SK-MEL-5 (cell line): ENCODE data around the gene PACRG. TPM values are rescaled to one million over a fixed set of nuclear protein-coding genes. Genes with fewer than 3 reads are reported as not detected.

Source experiments
- DNase-seq: peaks from one replicate; pipeline ENCODE4 v3.0.0-alpha.2; 2016; ENCODE audit warnings: low read depth, low spot score
- in situ Hi-C: cut with HindIII; loops from 2 replicates; pipeline ENCODE4 v1.10.0; 2016; ENCODE audit warnings: low sequenced_read_pairs, high pct_unique_total_duplicates, low pct_unique_long_range_greater_than_20kb
- total RNA-seq: library from RNA; depleted of rRNA; stranded (reverse); fragments of >200 nt; shearing (Covaris generic); gene quantifications from 2 replicates; pipeline ENCODE4 v1.2.3, GENCODE V29; 2014

Gene PACRG
- total RNA-seq, 1 experiment from 2014 or later, result not detected

DNA sequence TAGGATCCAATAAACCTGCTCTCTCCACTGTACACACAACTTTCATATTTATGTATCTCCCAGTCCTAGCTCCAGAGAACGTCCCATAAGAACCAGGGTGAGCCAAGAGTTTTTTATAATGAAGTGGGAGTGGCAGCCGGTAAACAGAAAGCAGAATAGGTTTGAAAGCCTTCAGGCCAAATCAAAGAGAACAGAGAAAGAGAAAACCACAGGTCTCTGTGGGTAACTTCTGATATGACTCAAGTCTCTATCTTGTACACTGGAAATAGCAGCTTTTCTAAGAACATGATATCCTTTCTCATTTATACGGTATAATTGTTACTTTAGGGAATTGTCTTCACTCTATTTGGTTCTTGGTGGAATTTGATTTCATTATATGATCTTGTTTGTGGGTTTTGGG lies 273.6 kb downstream of the PACRG start:
- no peak for DNase-seq
- in situ Hi-C loops, result no loop called here

DNA sequence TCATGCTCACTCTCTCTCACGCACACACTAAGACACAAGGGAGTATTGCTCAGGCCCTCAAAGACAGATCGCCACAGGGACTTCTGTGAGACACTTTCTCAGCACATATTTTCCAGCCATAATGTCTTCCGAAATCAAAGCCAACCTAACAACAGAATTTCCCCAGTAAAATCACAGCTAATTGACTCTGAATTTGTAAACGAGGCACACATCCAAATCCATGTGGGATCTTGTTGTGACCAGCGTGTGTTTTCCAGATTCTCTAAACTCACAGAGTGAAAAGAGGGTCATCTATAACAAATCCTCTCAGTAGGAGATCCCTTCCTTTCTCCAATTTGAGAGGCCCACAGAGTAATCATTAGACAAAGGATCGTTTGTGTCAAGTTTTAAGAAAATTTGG lies 280.4 kb downstream of the PACRG start:
- in situ Hi-C loops, result no loop called here
- DNase-seq, result no peak

DNA sequence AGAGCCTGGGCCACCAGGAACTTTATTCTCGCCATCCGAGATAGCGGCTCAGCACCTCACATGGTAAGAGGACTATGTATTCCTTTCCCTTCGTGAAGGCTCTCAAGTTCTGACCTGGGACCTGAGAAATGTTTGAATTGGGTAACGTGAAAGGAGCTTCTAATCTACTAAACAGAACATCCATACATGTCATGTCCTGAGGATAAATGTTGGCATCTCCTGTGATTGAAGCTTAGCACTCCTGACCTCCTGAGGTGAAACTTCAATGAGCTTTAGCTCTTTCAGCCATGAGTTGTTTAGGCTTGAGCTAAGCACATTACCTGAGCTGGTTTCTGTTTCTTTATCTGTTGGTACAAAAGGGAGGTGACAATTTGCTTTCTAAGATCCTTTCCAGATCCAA lies 280.9 kb downstream of the PACRG start:
- no peak for DNase-seq
- in situ Hi-C loops, result no loop called here

DNA sequence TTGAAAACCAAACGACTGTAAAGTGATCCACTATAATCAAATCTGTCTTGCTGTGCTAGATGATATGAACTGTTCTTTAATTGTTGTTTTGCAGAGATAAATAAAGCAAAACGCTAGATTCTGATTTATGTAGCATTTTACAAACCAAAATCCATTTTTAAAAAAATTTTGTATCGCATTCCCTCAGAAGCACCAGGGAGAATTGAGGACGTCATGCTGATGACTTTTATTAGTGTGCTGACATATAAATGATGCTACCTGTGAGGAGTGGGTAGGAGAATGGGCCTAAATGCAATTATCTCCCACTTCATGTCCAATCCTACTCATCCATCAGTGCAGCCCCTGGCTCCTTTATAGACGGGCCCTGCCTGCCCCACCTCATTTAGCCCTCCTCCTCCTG lies 282.4 kb downstream of the PACRG start:
- in situ Hi-C loops, result no loop called here
- DNase-seq, result no peak

DNA sequence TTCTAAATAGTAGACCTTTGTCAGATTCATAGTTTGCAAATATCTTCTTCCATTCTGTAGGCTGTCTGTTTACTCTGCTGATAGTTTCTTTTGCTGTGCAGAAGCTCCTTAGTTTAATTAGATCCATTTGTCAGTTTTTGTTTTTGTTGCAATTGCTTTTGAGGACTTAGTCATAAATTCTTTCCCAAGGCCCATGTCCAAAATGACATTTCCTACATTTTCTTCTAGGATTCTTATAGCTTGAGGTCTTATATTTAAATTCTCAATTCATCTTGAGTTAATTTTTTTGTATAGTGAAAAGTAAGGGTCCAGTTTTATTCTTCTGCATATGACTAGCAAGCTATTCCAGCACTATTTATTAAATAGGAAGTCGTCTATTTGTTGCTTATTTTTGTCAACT lies 287.0 kb downstream of the PACRG start:
- in situ Hi-C loops, result no loop called here
- no peak for DNase-seq

DNA sequence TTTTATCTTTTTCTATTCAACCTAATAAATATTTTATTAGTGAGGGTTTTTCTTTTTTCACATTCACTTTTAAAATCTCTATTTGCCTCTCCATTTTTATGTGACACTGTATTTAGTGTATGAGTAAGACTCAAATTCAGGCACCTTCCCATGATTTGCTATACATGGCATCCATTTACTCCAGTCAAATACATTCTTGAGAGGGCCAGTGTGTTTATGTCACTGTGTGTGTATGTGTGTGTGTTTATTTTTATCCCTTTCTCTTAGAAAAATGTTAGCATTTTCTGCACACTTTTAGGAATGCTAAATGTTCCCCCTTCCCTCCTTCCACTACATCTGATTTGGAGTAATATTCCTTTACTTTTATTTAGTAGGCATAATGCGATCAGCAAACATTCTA lies 290.0 kb downstream of the PACRG start:
- in situ Hi-C loops, result no loop called here

DNA sequence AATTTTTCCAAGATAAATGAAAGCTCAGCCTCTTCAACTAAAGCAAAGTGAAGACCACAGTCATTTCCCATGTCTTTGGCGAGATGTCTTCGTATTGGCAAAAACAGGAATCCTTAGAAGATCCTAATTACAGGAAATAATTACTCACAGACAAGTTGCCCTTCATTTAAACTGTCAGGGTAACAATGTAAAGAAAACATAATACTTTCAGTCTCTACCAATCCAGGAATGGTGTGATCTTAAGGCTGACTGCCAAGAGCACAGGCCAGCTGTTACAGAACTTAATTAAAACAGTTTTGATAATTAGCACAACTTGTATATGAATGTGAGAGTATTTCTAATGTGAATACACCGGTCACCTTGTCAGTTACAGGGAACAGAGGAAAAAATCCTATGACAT lies 292.2 kb downstream of the PACRG start:
- in situ Hi-C loops, result no loop called here

More for the DNA sequence above, 290.0 kb downstream of the PACRG start:
- DNase-seq, result no peak

DNA sequence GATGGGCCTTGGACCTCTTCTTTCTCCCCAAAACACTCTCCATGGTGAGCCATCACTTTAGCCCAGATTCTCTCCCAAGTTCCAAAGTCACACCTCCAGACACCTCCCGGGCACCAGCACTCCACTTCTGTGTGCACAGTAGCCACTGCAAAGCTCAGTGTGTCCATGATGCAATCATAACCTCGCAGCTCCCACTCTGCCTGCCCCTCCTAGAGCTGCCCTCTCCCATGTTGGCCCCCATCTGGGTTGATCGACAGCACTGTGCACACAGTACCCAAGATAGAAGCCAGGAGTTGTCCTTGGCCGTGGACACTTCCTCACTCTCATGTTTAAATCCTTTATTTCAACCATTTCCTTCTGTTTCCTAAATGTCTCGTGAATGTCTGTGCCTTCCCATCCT lies 293.3 kb downstream of the PACRG start:
- DNase-seq, result no peak
- in situ Hi-C loops, result no loop called here

More for the DNA sequence above, 292.2 kb downstream of the PACRG start:
- DNase-seq, result no peak

DNA sequence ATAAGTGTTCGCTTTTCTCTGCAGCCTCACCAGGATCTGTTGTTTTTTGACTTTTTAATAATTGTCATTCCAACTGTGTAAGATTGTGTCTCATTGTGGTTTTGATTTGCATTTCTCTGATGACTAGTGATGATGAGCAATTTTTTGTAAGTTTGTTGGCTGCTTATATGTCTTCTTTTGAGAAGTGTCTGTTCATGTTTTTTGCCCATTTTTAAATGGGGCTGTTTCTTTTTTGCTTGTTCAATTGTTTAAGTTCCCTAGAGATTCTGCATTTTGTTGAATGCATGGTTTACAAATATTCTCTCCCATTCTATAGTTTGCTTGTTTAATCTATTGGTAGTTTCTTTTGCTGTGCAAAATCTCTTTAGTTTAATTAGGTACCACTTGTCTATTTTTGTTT lies 295.9 kb downstream of the PACRG start:
- in situ Hi-C loops, result no loop called here
- no peak for DNase-seq

DNA sequence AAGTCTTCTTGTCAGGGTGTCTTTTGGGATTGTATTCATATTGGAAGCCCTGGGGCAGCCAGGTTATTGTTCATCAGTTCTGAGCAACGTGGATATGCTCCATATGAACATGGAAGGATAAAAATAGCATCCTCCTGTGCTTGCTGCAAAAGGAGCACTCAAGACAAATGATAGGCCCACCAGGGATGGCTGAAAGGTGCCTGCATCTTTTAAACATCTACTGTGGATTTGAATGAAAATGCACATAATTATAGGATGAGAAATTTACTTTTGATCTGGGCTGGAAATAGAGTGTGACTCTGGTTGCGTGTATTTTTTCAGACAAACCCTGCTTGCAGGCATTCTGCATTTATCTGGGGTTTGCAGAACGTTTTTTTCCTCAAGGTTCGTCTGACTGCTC lies 299.1 kb downstream of the PACRG start:
- no peak for DNase-seq
- in situ Hi-C loops, result no loop called here

DNA sequence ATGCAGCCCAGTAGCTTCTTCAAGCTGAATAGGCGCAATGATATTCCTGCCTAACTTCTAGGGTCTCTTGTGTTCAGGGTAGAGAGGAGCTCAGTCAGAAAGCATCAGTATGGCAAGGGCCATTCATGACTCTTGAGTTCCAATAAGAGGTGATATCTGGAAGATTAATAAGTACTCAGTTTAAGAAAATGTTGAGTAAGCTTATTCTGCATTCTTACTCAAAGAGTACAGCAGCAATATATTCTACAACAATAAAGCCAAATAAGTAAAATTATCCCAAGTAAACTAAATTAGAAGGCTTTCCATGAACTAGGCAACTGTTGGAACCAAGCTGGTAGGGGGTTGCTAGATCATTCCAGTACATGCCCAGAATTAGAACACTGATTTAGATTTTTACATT lies 303.2 kb downstream of the PACRG start:
- no peak for DNase-seq
- in situ Hi-C loops, result no loop called here

DNA sequence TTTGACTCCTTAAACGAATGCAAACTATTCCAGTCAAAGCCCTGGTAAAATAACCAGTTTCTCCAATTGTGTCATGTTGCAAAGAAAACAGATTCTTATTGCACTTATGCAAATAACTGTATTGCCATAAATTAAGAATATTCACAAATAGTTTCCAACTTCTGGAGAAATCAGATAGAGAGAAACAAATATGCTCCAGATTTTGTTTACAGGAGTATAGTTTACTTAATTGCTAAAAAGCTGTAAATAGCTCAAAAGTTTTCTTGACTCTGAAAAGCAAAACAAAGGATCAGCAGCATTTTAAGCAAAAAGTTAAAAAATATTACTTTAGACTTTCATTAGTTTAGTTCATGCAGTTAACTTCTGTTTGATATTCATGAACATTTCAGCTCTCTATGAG lies 304.2 kb downstream of the PACRG start:
- in situ Hi-C loops, result no loop called here

DNA sequence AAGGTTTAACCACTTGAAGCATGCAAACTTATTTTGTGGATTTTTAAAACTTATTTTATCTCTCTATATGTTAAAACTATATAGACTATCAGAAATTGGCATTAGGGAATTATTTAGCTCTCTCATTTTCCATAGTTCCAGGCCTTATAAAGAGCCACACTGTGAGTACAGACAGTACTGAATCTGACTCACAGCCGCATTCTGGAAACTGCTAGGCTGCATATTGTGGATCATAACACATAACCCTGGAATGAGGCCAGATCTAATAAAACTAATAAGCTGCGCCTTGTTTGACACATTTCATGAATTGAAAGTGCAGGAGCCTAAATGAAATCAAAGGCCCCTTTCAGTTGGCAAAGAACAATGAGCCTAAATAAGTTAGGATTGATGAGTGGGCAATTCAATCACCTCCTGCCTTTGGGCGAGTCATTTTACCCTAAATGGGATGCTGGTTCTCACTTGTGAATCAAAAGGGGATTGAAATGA lies 308.4 kb downstream of the PACRG start:
- in situ Hi-C loops, result no loop called here
- DNase-seq, result peak; percentile 28

More for the DNA sequence above, 304.2 kb downstream of the PACRG start:
- DNase-seq, result no peak

DNA sequence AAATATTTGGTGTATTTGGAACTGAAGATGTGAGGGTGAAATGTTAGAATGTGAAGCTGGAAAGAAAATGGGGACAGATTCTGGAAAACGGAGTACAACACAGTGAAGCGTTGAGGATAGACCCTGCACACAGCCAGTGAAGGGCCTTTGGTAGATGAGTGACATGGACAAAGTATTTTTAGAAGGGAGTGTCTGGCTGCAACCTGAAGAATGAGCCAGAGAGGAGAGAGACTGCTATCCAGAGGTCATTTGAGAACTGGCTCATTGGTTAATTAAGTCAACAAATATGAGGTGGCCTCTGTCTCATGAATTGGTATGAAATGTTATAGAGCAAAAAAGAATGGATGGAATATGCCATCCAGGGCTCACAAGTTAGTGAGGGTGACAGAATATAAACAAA lies 310.5 kb downstream of the PACRG start:
- no peak for DNase-seq
- in situ Hi-C loops, result no loop called here

DNA sequence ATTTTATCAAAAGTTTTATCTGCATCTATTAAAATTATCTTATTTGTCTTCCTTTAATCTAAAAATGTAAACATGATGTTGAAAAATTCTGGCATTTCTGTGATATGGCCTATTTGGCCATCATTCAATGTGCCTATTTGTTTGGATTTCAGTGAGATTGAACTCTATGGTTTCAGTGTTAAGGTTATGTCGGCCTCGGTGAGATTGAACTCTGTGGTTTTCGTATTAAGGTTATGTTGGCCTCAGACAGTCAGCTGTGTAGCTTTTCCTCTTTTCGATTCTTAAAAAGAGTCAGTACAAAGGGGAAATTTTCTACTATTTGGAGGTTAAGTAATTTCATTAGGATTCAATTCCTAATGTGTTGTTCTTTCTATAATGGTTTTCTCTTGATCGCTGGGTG lies 320.6 kb downstream of the PACRG start:
- in situ Hi-C loops, result no loop called here
- no peak for DNase-seq

DNA sequence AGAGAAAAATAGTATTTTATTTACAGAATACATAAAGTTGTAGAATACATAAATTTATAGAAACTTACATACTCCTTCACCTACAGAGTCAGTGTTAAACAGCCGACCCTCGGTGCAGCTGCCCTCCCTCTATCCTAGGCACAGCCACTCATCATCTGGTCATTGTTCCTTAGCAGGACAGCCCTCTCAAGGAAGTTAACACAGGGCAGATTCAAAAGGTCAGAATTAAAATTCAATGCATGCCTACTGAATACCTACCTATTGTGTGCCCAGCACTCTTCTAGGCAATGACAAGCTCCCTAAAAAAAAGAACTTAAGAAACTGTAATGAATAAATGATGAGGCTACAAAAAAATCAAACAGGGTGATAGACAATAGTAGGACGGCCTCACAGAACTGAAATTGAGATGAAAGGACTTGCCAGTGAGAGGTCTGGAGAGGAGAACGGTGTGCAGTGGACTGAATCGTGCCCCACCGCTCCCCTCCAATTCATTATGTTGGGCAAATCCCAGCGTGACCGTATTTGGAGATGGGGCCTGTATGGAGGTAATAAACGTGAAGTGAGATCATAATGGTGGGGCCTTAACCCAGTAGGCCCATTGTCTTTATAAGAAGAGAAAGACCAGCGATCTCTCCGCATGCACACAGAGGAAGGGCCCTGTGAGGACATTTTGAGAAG lies 326.0 kb downstream of the PACRG start:
- in situ Hi-C loops, result no loop called here
- DNase-seq, result no peak

DNA sequence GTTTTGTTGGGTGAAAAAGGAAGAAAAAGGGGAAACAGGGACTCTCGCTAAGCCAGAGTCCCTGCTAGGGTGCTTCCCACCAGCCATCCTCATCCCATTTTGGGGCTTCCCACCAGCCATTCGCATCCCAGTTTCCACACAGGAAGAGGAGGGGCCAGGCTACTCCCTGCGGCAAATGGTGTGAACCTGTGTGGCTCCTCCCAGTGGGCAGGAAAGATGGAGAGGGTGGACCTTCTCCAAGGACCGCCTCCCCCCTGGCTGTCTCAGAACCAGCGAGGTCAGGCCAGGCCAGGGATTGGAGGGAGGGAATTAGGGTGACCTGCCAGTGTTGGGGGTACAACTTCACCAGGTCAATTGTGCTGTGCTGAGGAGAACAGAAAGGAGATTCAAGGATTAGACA lies 326.9 kb downstream of the PACRG start:
- in situ Hi-C loops, result no loop called here
- no peak for DNase-seq

DNA sequence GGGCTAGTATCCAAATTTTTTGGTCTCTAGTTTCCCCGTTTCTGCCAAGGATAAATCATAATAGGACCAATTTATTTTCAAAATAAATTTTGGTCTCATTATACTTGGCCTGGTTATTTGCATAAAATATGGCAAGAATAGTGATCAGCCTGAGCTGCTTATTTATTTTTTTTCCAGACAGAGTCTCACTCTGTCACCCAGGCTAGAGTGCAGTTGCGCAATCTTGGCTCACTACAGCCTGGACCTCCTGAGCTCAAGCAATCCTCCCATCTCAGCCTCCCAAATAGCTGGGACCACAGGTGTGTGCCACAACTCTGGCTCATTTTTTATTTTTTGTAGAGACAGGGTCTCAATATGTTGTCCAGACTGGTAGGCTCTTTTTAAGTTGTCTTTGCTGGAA lies 329.5 kb downstream of the PACRG start:
- in situ Hi-C loops, result no loop called here
- no peak for DNase-seq

DNA sequence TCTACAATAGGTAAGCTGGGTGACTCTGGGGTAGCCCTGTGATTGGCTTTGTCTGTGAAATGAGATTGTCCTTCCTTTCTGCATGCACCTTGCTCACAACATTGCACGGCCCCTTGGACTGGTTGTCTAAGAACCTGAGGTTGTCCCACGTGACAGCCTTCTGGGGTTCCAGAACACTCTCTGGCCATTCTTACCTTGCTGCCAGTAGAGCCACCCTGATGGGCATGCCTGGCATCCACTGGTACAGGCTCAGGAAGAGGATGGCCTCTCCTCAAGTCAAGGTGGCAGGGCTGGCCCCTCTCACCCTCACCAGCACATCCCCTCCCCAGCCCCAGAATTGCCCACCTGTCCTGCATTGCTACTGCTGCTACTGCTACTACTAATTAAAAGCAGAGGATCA lies 335.0 kb downstream of the PACRG start:
- DNase-seq, result no peak
- in situ Hi-C loops, result no loop called here

DNA sequence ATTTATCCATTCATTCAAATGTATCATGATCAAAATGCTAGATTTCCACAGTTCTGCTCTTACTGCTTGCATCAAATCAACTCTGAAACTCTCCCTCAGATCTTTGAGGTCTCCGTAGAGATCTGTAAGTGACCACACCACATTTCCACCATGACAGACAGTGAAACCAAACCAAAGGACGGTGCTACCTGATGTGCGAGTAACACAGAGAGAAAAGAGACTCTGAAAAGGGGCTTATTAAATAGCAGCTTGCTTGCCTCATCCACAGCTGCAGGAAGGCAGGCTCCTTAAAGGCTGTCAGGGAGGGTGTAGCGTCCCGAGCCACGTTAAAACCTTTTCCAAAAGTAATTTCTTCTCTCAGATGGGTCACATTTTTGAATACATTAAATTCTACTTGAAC lies 335.8 kb downstream of the PACRG start:
- no peak for DNase-seq
- in situ Hi-C loops, result no loop called here
